Medulla oblongata (tissue), 1 donor: ENCODE results near the gene DDX3X.
"Not testable (repeated sequence)": the region's sequence is repeated elsewhere in the genome, so short reads cannot be mapped to it uniquely, and the experiment has no call there.

Experiments
- DNase-seq: peaks from one replicate; pipeline ENCODE4 v3.0.0-alpha.2; 2015; ENCODE audit errors: extremely low spot score

The DDX3X gene

GRCh38 chrX:41329101-41329500, 4.9 kb upstream of the DDX3X start:
- no peak for DNase-seq

DNA sequence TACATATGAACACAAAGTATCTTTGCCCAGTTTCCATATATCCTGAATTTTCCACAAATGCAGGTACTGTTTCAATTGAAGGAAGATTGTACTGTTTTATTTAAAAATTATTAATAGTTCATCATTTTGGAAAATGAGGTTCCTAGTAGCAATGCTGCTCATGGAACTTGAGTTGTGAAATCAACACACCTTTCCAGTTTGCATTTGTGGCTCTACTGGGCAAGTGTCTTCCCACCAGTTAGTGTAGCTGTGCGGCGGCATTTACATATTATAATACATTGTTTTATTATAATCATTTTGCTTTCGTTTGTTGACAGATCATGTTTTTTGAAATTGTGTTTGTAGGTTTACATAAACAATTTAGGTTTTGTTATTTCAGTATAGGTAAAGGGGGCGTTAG, 2.0 kb upstream of the DDX3X start:
- no peak for DNase-seq

DNA sequence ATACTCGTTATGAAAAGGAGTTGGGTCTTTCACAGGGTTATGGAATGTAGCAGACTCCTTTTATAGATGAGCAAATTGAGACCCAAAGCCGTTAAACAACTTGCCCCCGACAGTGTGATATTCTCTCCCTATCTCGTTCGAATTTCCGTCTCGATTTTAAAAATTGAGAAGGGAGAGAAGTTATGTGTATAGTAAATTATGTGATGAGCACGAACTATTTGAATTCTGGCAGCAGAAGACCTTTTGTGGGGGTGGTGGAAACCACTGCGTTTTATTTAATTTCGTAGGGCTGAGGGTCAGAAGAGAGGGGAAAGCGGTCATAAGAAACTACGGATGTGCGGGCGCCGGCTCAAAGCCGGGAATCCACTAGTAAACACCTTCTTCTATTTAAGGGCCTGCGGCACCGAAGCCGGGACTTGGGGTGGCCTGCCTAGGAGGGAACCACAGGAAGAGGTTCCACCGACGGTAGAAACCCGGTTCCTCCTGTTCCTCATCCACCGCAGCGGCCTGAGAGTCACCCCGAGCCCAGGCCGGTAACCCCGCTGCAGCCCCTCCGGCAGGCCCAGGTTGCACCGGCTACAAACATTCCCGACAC, 1.5 kb upstream of the DDX3X start:
- DNase-seq, result peak; percentile 31

- DNase-seq, result peak; percentile 71
Observed at GRCh38 chrX:41333003-41333743, 789 bp upstream of the DDX3X start.

GRCh38 chrX:41334363-41335197, 618 bp downstream of the DDX3X start:
- DNase-seq, result peak; percentile 71

DNA sequence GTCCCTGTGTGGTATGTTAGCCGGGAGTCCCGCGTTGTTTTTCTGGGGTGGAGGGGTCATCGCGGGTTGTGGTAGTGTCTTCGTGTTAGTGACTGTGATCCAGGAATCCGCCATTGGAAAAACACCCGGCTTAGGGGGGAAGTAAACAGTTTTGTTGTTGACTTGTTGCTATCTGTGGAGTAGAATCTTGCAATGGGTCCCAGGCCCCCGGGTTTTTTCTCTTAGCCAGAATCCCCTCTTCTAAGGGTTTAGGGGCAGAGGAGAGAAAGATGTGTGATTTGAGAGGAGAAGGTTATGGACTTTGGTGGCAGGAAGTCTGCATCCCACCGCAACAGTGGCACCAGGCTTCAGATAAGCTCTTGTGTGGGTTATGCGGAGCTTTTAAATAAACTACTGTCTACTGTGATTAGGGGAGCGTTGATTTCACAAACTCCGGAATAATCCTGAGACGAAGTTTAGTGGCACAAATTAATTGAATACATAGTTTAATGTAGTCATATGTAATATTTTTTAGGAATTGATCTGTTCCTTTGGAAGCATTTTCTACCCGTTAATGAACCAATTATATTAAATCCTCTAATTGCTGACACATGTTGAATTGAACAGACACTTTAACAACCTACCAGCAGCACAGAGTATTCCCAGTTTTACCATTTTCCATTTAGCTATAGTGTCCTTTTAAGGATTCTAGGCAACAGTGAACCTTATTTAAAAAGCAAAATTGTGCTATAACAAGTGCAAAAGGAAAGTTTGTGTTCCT, 1.4 kb downstream of the DDX3X start:
- no peak for DNase-seq

GRCh38 chrX:41335958-41336331, 2.0 kb downstream of the DDX3X start:
- no peak for DNase-seq

- no peak for DNase-seq
Observed at GRCh38 chrX:41336447-41336846, 2.5 kb downstream of the DDX3X start.

GRCh38 chrX:41337140-41337539, 3.2 kb downstream of the DDX3X start:
- peak; percentile 11 for DNase-seq

DNA sequence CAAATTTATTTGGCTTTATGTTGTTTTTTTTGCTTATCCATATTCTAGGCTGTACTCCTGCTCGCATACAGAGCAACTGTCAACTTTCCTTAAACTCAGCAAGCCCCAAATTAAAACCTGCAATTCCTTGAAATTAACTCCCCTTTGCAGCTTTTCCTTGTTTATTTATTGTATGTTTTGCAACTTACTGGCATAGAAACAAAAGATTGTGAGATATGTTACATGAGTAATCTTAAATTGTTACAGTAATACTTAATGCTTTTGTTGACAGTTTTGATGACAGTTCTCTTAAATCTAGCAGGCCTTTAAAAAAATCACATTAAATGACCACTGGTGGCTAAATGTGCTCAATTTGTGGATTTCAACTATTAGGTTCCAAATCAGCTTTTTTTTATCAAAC, 4.5 kb downstream of the DDX3X start:
- DNase-seq, result no peak

GRCh38 chrX:41339148-41339547, 5.2 kb downstream of the DDX3X start:
- no peak for DNase-seq

DNA sequence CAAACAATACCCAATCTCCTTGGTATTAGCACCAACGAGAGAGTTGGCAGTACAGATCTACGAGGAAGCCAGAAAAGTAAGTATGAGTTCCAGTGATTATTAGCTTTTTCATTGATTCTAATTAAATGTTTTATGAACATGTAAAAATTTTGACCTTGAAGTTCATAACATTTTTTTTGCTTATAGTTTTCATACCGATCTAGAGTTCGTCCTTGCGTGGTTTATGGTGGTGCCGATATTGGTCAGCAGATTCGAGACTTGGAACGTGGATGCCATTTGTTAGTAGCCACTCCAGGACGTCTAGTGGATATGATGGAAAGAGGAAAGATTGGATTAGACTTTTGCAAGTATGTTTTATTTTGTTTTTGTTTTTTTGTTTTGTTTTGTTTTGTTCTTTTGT, 10.1 kb downstream of the DDX3X start:
- DNase-seq, result no peak

- DNase-seq, result no peak
Observed at GRCh38 chrX:41347186-41347585, 13.2 kb downstream of the DDX3X start.

- DNase-seq, result no peak
Observed at GRCh38 chrX:41348551-41348950, 14.6 kb downstream of the DDX3X start.

- DNase-seq, result no peak
Observed at GRCh38 chrX:41350150-41350975, 16.4 kb downstream of the DDX3X start.

DNA sequence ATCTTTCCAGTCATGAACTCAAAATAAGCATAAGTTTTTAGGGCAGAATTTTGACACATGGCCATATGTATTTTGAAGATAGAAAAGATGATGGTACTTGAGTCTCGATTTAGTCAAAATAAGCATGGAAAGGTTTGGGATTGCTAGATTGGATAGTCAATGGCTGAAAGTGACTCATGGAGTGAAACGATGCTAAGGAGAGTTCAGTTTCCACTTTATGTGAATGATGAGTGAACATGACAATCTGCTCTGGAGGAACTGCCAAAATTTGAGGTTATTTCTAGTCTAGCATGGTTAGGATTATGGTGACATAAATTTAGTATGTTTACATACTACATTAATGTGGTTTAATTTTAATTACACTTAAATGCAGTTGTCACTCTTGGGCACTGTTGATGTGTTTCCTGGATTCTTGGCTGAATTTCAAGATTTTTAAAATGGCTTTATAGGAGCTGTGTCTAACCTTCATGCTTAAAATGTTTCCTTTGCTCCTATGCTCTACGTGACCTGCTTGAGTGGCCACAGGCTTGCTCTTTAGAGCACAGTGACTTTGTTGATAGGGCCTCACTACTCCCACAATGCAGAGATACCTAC, 17.1 kb downstream of the DDX3X start:
- no peak for DNase-seq

GRCh38 chrX:41351923-41352322, 18.0 kb downstream of the DDX3X start:
- no peak for DNase-seq

GRCh38 chrX:41352329-41352838, 18.4 kb downstream of the DDX3X start:
- no peak for DNase-seq

DNA sequence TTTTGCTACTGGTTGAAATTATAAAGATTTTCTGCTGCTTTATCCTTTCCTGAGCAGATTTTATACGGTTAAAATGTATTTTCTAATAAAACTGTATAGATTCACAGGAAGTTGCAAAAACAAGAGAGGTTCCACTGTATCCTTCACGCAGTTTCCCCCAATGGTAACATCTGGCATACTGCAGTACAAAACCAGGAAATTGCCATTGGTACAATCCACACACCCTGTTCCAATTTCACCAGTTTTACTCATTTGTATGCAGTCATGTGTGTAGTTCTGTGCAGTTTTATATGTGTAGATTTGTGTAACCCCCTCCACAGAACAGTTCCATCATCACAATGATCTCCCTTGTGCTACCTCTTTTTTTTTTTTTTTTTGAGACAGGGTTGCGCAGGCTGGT, 20.0 kb downstream of the DDX3X start:
- DNase-seq, result no peak

DNA sequence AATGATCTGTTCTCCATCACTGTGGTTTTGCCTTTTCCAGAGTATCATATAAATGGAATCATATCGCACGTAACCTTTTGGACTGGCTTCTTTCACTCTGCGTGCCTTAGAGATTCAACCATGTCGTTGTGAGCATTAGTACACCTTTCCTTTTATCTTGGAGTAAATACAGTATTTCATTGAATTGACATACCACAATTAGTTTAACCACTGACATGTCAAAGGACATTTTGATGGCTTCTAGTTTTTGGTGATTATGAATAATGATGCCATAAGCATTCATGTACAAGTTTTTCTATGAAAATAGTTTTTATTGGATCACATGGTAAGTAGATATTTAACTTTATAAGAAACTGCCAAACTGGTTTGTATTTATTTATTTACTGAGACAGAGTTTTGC, 35.2 kb downstream of the DDX3X start:
- DNase-seq, result no peak

GRCh38 chrX:41371575-41371974, 37.6 kb downstream of the DDX3X start:
- not testable (repeated sequence) for DNase-seq
